ENCODE measurements around the gene GYG2.

Gene GYG2

DNA sequence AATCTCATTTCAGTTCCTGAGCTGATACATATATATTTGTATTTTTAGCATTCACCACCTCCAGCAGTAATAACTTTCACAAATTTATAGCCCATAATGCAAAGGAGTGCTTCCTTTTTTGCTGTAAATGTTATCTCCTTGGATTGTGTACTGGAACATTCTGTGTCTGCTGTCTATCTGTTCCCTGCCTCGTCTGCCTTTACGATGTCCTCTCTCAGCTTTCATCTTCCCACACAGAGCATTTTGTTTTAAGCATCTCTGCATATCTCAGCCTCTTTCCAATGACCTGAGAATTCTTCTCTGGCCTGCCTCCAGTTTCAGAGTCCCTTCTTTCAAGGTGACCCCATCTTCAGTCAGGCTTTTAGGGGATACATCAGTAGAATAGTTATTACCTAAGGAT is 43.1 kb downstream of the GYG2 start:
- Histone ChIP-seq H3K27ac (ENCODE audit: low read depth, low read length) (no peak overlapping the region), H3K4me1 (ENCODE audit: control insufficient read depth, insufficient read depth, low read length) (0 out of 2 replicates have a peak, but pooled peaks cover 3% of the 10 kb centered on the region), H3K27me3 (ENCODE audit: control insufficient read depth, insufficient read depth, low read length) (no peaks in the 10 kb centered on the region), H3K36me3 (ENCODE audit: control insufficient read depth, insufficient read depth, low read length) (peaks cover 17% of the 10 kb centered on the region), H3K9ac (ENCODE audit: low read depth, low read length) (no peak overlapping the region), H3K4me3 (ENCODE audit: low read depth, low read length) (no peak overlapping the region), H3K9me3 (ENCODE audit: control insufficient read depth, insufficient read depth, low read length) (no peaks in the 10 kb centered on the region)

DNA sequence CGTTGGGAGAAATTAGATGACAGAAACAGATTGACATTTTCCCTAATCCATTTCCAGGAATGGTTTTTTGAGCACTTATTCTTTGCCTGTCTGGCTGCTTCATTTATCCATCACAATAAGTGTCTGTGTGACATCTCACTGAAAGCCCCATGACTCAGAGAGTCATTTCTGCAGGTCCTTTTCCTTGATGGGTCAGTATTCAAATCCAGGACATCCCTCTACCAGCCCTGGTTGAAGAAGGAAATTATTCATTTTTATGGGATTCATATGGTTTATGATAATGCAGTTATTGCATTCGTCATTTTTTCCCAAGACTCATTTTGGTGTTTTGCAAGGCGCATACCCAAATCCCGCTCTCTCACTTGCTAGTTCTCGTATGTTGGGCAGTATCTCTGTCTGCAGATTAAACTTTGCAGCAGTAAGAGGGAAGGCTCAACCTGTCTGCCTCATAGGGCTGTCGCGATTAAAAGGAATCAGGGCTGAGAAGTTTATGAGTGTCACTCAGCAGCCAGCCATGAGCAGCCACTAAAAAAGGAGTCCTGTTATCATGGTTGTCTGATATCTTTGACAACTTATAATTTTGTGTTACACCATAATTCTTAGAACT is 44.0 kb downstream of the GYG2 start:
- Histone ChIP-seq H3K27me3 (ENCODE audit: control insufficient read depth, insufficient read depth, low read length) (no peaks in the 10 kb centered on the region), H3K27ac (ENCODE audit: low read depth, low read length) (no peak overlapping the region), H3K4me1 (ENCODE audit: control insufficient read depth, insufficient read depth, low read length) (0 out of 2 replicates have a peak, but pooled peaks cover 3% of the 10 kb centered on the region), H3K9me3 (ENCODE audit: control insufficient read depth, insufficient read depth, low read length) (no peaks in the 10 kb centered on the region), H3K4me3 (ENCODE audit: low read depth, low read length) (no peak overlapping the region), H3K36me3 (ENCODE audit: control insufficient read depth, insufficient read depth, low read length) (peaks cover 19% of the 10 kb centered on the region; the same call in 1 of the 2 replicates), H3K9ac (ENCODE audit: low read depth, low read length) (no peak overlapping the region)

DNA sequence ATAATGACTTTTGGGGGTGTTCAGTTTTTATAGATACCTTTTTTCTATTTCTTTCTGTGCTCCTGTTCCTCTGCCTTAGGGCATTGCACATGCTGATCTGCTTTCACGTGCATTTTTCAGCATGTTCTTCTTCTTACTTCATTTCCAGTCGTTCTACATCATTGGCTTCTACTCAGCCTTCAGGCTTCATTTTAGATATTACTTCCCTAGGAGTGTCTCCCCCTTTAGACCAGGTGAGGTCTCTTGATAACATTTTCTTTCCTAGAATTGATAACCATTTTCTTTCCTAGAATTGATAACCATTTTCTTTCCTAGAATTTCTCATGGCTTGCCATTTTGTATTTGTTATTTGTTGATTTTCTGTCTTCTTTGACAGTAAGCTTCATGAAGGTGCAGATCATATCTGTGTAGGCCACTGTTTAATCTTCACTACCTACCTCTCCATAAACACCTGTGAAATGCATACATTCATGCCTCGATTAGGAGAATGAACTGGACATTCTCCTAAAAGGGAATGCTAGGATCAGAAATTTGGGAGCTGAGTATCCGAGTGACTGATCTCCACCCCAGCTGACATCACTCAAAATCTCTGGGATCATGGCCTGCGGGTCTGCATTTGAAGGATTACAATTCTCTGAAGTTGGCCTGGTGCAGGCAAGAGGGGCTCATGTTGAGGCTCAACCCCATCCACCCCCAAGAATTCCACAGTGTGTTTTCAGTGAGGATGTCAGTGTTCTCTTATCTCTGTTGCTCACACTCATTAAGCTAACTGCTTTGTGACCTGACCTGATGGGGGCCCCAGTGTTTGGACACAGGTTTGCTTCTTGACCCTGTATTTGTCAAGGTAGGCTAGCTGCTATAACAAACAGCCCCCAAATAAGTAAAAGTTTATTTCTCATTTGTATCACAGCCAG is 45.7 kb downstream of the GYG2 start:
- Histone ChIP-seq H3K4me1 (ENCODE audit: control insufficient read depth, insufficient read depth, low read length) (0 out of 2 replicates have a peak, but pooled peaks cover 3% of the 10 kb centered on the region), H3K9me3 (ENCODE audit: control insufficient read depth, insufficient read depth, low read length) (no peaks in the 10 kb centered on the region)

DNA sequence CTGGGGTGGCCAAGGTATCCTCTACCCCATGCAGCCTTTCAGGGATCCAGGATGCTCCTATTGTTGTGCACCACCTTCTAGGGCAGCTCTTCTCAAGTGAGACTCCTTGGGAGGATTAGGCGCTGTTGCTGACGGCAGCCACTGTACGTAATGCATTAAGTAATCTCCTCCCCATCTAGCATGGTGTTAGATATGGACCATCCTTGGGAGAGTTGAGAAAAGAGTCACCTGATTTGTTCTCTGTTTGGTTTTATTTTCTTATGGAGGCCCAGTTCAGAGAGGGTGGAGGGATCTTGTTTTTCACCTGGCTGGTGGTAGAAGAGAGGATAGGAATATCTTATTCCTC is 46.4 kb downstream of the GYG2 start:
- H3K36me3 ChIP-seq (ENCODE audit: control insufficient read depth, insufficient read depth, low read length) = peaks cover 22% of the 10 kb centered on the region; the same call in 1 of the 2 replicates

More for the DNA sequence above, 45.7 kb downstream of the GYG2 start:
- Histone ChIP-seq H3K27ac (ENCODE audit: low read depth, low read length) (no peak overlapping the region), H3K9ac (ENCODE audit: low read depth, low read length) (no peak overlapping the region), H3K27me3 (ENCODE audit: control insufficient read depth, insufficient read depth, low read length) (no peaks in the 10 kb centered on the region), H3K36me3 (ENCODE audit: control insufficient read depth, insufficient read depth, low read length) (peaks cover 15% of the 10 kb centered on the region; the same call in 1 of the 2 replicates), H3K4me3 (ENCODE audit: low read depth, low read length) (no peak overlapping the region)

DNA sequence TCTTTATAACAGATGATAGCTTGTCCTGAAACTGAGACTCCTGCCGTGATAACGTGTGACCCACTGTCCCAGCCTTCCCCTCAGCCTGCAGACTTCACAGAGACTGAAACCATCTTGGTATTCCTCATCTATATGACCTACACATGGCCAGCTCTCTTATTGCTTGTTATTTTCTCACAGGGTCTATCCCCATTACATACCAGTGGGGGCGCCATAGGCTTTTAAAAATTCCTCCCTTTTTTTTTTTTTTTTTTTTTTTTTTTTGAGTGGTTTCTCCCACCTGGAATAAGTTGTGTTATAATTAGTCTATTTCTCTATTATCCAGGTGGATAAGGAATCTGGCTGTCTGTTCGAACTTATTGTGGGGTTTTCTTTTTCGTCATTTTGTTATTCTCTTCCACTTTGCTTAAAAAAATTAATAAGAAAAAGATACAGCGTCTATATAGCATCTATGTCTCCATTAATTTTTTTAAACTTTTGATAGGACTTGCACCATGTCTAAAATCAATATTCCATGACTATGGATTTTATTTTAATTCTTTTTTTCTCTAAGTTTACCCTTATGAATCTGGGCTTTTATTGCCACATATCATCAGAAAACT is 47.2 kb downstream of the GYG2 start:
- Histone ChIP-seq H3K4me1 (ENCODE audit: control insufficient read depth, insufficient read depth, low read length) (0 out of 2 replicates have a peak, but pooled peaks cover 3% of the 10 kb centered on the region), H3K9me3 (ENCODE audit: control insufficient read depth, insufficient read depth, low read length) (no peaks in the 10 kb centered on the region), H3K9ac (ENCODE audit: low read depth, low read length) (no peak overlapping the region), H3K36me3 (ENCODE audit: control insufficient read depth, insufficient read depth, low read length) (peaks cover 29% of the 10 kb centered on the region), H3K4me3 (ENCODE audit: low read depth, low read length) (no peak overlapping the region), H3K27ac (ENCODE audit: low read depth, low read length) (no peak overlapping the region), H3K27me3 (ENCODE audit: control insufficient read depth, insufficient read depth, low read length) (no peaks in the 10 kb centered on the region)

More for the DNA sequence above, 46.4 kb downstream of the GYG2 start:
- Histone ChIP-seq H3K4me3 (ENCODE audit: low read depth, low read length) (no peak overlapping the region), H3K4me1 (ENCODE audit: control insufficient read depth, insufficient read depth, low read length) (0 out of 2 replicates have a peak, but pooled peaks cover 3% of the 10 kb centered on the region), H3K27ac (ENCODE audit: low read depth, low read length) (no peak overlapping the region), H3K27me3 (ENCODE audit: control insufficient read depth, insufficient read depth, low read length) (no peaks in the 10 kb centered on the region), H3K9me3 (ENCODE audit: control insufficient read depth, insufficient read depth, low read length) (no peaks in the 10 kb centered on the region), H3K9ac (ENCODE audit: low read depth, low read length) (no peak overlapping the region)

DNA sequence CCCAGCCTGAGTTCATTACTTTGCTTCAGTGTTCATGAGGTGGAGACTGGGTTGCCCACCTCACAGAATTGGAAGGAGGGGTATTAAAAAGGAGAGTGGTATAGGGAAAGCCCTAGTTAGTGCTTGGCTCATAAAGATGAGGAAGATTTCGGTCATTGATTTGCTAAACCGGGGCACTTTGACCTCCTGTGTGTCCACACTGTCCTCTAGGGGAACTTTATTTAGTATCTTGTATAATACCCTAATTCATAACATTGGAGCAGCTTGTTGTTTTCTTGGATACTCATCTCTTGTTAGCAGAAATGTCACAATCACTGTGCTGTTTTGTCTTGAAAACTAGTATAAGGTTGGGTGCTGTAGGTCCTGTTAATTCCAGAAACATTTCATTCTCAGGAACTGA is 49.8 kb downstream of the GYG2 start:
- Histone ChIP-seq H3K9me3 (ENCODE audit: control insufficient read depth, insufficient read depth, low read length) (no peaks in the 10 kb centered on the region), H3K27me3 (ENCODE audit: control insufficient read depth, insufficient read depth, low read length) (no peaks in the 10 kb centered on the region), H3K9ac (ENCODE audit: low read depth, low read length) (no peak overlapping the region), H3K36me3 (ENCODE audit: control insufficient read depth, insufficient read depth, low read length) (peaks cover 52% of the 10 kb centered on the region), H3K4me3 (ENCODE audit: low read depth, low read length) (no peak overlapping the region), H3K27ac (ENCODE audit: low read depth, low read length) (no peak overlapping the region), H3K4me1 (ENCODE audit: control insufficient read depth, insufficient read depth, low read length) (no peaks in the 10 kb centered on the region)

DNA sequence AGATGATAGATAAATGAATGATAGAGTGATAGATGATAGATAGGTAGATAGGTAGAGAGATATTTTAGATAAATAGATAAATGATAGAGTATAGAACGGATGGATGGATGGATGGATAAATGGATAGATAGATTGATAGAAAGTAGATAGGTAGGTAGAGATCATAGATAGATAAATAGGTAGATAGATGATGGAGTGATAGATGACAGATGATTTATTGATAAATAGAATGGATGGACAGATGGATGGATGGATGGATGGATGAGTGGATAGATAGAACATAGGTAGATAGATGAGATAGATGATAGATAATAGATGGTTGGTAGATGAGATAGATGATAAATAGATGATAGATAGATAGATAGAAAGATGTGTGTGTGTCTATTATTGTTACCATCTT is 50.9 kb downstream of the GYG2 start:
- no peak overlapping the region for H3K9ac ChIP-seq (ENCODE audit: low read depth, low read length)
- H3K9me3 ChIP-seq (ENCODE audit: control insufficient read depth, insufficient read depth, low read length) = no peaks in the 10 kb centered on the region
- H3K27me3 ChIP-seq (ENCODE audit: control insufficient read depth, insufficient read depth, low read length) = no peaks in the 10 kb centered on the region
- peaks cover 58% of the 10 kb centered on the region for H3K36me3 ChIP-seq (ENCODE audit: control insufficient read depth, insufficient read depth, low read length)
- H3K27ac ChIP-seq (ENCODE audit: low read depth, low read length) = no peak overlapping the region
- no peaks in the 10 kb centered on the region for H3K4me1 ChIP-seq (ENCODE audit: control insufficient read depth, insufficient read depth, low read length)
- H3K4me3 ChIP-seq (ENCODE audit: low read depth, low read length) = no peak overlapping the region

DNA sequence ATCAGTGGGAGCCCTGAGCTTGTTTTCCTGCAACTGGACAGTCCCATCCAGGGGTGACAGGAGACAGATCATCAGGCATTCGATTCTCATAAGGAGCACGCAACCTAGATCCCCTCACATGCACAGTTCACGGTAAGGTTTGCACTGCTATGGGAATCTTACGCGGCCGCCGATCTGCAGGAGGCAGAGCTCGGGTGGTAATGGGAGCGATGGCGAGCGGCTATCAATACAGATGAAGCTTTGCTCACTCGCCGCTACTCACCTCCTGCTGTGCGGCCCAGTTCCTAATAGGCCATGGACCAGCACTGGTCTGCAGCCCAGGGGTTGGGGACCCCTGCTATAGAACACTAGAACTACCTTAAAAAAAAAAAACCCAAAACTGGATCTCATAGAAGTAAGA is 55.0 kb downstream of the GYG2 start:
- no peak overlapping the region for H3K27ac ChIP-seq (ENCODE audit: low read depth, low read length)
- H3K9me3 ChIP-seq (ENCODE audit: control insufficient read depth, insufficient read depth, low read length) = no peaks in the 10 kb centered on the region
- H3K36me3 ChIP-seq (ENCODE audit: control insufficient read depth, insufficient read depth, low read length) = peaks cover 47% of the 10 kb centered on the region
- H3K4me3 ChIP-seq (ENCODE audit: low read depth, low read length) = no peak overlapping the region
- H3K9ac ChIP-seq (ENCODE audit: low read depth, low read length) = no peak overlapping the region
- no peaks in the 10 kb centered on the region for H3K27me3 ChIP-seq (ENCODE audit: control insufficient read depth, insufficient read depth, low read length)
- H3K4me1 ChIP-seq (ENCODE audit: control insufficient read depth, insufficient read depth, low read length) = no peaks in the 10 kb centered on the region

DNA sequence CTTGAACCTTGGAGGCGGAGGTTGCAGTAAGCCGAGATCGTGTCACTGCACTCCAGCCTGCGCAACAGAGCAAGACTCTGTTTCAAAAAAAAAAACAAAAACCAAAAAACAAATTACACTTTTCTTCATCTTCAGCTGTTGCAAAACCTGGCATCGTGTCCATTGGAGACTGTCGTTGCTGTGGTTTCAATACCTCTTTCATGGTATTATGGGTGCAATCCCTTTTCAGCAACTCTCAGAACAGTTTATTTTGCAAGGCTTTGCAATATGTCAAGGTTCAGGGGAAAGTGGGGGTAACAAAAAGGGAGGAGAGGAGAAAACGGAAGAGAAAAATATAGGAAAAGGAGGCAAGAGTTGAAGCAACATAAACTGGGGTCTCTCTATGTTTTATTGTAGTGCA is 59.6 kb downstream of the GYG2 start:
- Histone ChIP-seq H3K27ac (ENCODE audit: low read depth, low read length) (no peak overlapping the region), H3K27me3 (ENCODE audit: control insufficient read depth, insufficient read depth, low read length) (no peaks in the 10 kb centered on the region), H3K4me1 (ENCODE audit: control insufficient read depth, insufficient read depth, low read length) (peaks cover 24% of the 10 kb centered on the region), H3K4me3 (ENCODE audit: low read depth, low read length) (no peak overlapping the region), H3K9me3 (ENCODE audit: control insufficient read depth, insufficient read depth, low read length) (no peaks in the 10 kb centered on the region), H3K36me3 (ENCODE audit: control insufficient read depth, insufficient read depth, low read length) (peaks cover 11% of the 10 kb centered on the region; the same call in 1 of the 2 replicates), H3K9ac (ENCODE audit: low read depth, low read length) (no peak overlapping the region)

DNA sequence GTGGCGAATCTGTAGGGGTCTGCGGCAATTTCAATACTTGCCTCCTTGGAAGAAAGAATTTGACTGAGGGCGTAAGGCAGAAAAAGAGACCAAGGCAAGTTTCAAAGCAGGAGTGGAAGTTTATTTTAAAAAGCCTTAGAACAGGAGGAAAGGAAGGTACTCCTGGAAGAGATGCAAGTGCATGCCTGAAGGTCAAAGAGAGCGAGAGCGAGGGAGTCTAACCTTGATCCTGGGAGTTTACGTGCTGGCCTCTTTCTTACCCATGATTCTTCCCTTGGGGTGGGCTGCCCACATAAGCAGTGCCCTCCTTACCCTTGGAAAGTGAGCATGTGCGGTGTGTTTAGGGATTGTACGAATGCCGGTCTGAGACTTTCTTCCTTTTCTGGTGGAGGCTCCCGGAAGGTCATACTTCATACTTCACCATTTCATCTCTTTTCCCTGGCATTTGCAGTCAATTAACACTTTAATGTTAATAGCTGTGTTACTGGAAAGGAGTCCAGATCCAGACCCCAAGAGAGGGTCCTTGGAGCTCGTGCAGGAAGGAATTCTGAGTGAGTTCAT is 60.4 kb downstream of the GYG2 start:
- Histone ChIP-seq H3K4me1 (ENCODE audit: control insufficient read depth, insufficient read depth, low read length) (peaks cover 24% of the 10 kb centered on the region), H3K36me3 (ENCODE audit: control insufficient read depth, insufficient read depth, low read length) (0 out of 2 replicates have a peak, but pooled peaks cover 3% of the 10 kb centered on the region), H3K9ac (ENCODE audit: low read depth, low read length) (no peak overlapping the region), H3K27ac (ENCODE audit: low read depth, low read length) (no peak overlapping the region), H3K4me3 (ENCODE audit: low read depth, low read length) (no peak overlapping the region; the same call in 1 of the 2 replicates), H3K27me3 (ENCODE audit: control insufficient read depth, insufficient read depth, low read length) (no peaks in the 10 kb centered on the region), H3K9me3 (ENCODE audit: control insufficient read depth, insufficient read depth, low read length) (no peaks in the 10 kb centered on the region)
